ENCODE data around the gene ADARB2.

- no peak for TF ChIP-seq POLR2AphosphoS5 (IDR thresholded peaks at IDR 0.05)
- no peak for TF ChIP-seq POLR2A (IDR thresholded peaks at IDR 0.05; ENCODE audit: low read depth)
Observed at GRCh38 chr10:1356349-1356748, 381.0 kb downstream of the ADARB2 start.

Data from esophagus muscularis mucosa (tissue), 2 donors.